ENCODE data around the gene TBRG4. TPM values are rescaled to one million over a fixed set of nuclear protein-coding genes. Genes with fewer than 3 reads are reported as not detected.

The TBRG4 gene
- total RNA-seq = 10 to 100 TPM; 44.4 to 70.7 (median 49.8) TPM

- DNase-seq (ENCODE audit: low spot score) (peak; percentile 82), ATAC-seq (ENCODE audit: low FRiP score) (peak; percentile 98)
- TF ChIP-seq CTCF (IDR thresholded peaks at IDR 0.05) = no peak
Measured at GRCh38 chr7:45111298-45112223, at the start of gene TBRG4. TSS of gene TBRG4 (minus strand) at chr7:45111697. CDS start at chr7:45109237, 2,460 bp downstream.

- ATAC-seq (ENCODE audit: low FRiP score) = no peak
- no peak for TF ChIP-seq CTCF (IDR thresholded peaks at IDR 0.05)
- DNase-seq (ENCODE audit: low spot score) = no peak
Measured at GRCh38 chr7:45161138-45161537, 49.6 kb upstream of the TBRG4 start.

- no peak for DNase-seq (ENCODE audit: low spot score)
- no peak for TF ChIP-seq CTCF (IDR thresholded peaks at IDR 0.05)
- ATAC-seq (ENCODE audit: low FRiP score) = no peak
Measured at GRCh38 chr7:45160417-45160881, 49.0 kb upstream of the TBRG4 start.

- DNase-seq (ENCODE audit: low spot score) = no peak
- no peak for ATAC-seq (ENCODE audit: low FRiP score)
- no peak for TF ChIP-seq CTCF (IDR thresholded peaks at IDR 0.05)
Measured at GRCh38 chr7:45159296-45159695, 47.8 kb upstream of the TBRG4 start.

GRCh38 chr7:45158471-45158870 is 47.0 kb upstream of the TBRG4 start:
- no peak for TF ChIP-seq CTCF (IDR thresholded peaks at IDR 0.05)
- ATAC-seq (ENCODE audit: low FRiP score) (no peak), DNase-seq (ENCODE audit: low spot score) (no peak)

- no peak for ATAC-seq (ENCODE audit: low FRiP score)
- DNase-seq (ENCODE audit: low spot score) = no peak
- TF ChIP-seq CTCF (IDR thresholded peaks at IDR 0.05) = no peak
Measured at GRCh38 chr7:45157653-45158401, 46.3 kb upstream of the TBRG4 start, which contains the start of gene RAMP3. TSS of gene RAMP3 (plus strand) at chr7:45157791. CDS start at chr7:45157829, 38 bp downstream.
